Esophagus muscularis mucosa (tissue), 4 donors: ENCODE results near the gene UNKL.

Experiments
- CTCF ChIP-seq, 3 experiments: fragments of 200-600 bp in 2 of 3; fragments of 450-650 bp in 1 of 3; sonication (generic) in 2 of 3; IDR thresholded peaks; one replicate each; pipeline ENCODE4 v1.5.1; 2017 to 2019; ENCODE audit warnings: antibody characterized with exemption in 3 of 3, mild to moderate bottlenecking in 2 of 3, moderate library complexity in 1 of 3
- EP300 ChIP-seq: sonication (generic); formaldehyde crosslinking; IDR thresholded peaks from one replicate; pipeline ENCODE4 v1.6.1; 2017; ENCODE audit warnings: antibody characterized with exemption
- POLR2A ChIP-seq: fragments of 450-650 bp; IDR thresholded peaks from one replicate; pipeline ENCODE4 v1.6.1; 2017; ENCODE audit warnings: antibody characterized with exemption, moderate library complexity, mild to moderate bottlenecking, low read depth
- POLR2AphosphoS5 ChIP-seq, 2 donors: sonication (generic); formaldehyde crosslinking; IDR thresholded peaks; one replicate each; pipeline ENCODE4 v1.6.1; 2017; ENCODE audit warnings: antibody characterized with exemption in 2 of 2

- TF ChIP-seq POLR2A: no peak
- TF ChIP-seq CTCF (IDR thresholded peaks at IDR 0.05): no peak
- no peak for TF ChIP-seq POLR2AphosphoS5 (IDR thresholded peaks at IDR 0.05)
- TF ChIP-seq EP300: no peak
Observed at GRCh38 chr16:1442697-1443096, 28.2 kb upstream of the UNKL start.
